ENCODE measurements around the gene HMGCR.

HMGCR gene

DNA sequence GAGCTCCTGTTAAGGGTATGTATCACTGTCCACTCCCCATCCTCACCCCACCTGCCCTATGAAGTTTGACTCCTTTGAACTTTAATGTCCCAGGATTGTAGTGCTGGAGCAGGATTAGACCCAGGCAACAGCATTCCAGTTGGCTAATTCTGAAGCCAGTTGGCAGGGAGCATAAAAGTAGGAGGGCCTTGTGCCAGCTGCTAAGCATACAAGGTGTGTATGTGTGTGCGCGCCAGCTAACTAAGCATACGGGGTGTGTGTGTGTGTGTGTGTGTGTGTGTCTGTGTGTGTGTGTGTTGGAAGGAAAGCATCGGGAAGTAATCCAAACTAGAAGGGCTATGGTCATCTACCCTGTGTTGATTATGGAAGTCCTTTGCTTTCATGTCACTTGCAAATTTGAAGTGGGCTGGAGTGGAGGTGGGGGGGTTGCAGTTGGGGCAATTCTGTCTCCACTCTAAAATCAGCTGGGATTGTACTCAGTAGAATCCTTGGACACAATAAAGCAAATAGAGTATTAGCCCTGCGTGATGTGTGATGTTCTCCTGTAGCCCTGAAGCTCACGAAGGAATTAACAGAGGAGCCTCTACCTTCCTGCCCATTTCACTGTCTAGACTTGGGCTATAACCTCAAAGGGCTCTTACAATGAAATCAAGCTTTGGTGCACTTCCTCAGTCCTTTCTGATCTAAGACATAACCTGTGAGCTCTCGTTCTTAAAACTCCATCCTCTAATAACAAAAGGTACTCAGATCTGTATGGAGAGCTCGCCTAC lies 26.9 kb downstream of the HMGCR start:
- Histone ChIP-seq H3K36me3 (ENCODE audit: control insufficient read depth in 2 of 2, insufficient read depth in 1 of 2, low read length in 2 of 2) (peaks cover 24 to 39% of the 10 kb centered on the region in 2 experiments), H3K4me3 (ENCODE audit: low read depth, low read length) (no peak overlapping the region), H3K9me3 (ENCODE audit: control insufficient read depth, insufficient read depth, low read depth, low read length) (no peaks in the 10 kb centered on the region), H3K27ac (ENCODE audit: extremely low read depth, low read depth, low read length) (no peak overlapping the region), H3K4me1 (ENCODE audit: control insufficient read depth, insufficient read depth, low read length) (no peaks in the 10 kb centered on the region)
- POLR2A ChIA-PET: interaction anchor here (0.9 kb wide), 1 partner anchor 147 kb away, joined by 3 read pairs; no protein-coding TSS in a partner anchor
- TF ChIP-seq, protein P1, sequence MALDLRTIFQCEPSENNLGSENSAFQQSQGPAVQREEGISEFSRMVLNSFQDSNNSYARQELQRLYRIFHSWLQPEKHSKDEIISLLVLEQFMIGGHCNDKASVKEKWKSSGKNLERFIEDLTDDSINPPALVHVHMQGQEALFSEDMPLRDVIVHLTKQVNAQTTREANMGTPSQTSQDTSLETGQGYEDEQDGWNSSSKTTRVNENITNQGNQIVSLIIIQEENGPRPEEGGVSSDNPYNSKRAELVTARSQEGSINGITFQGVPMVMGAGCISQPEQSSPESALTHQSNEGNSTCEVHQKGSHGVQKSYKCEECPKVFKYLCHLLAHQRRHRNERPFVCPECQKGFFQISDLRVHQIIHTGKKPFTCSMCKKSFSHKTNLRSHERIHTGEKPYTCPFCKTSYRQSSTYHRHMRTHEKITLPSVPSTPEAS (tag by site-specific recombination; IDR thresholded peaks at IDR 0.05): peak; percentile 75
- TF ChIP-seq OVOL3 (tag by site-specific recombination; IDR thresholded peaks at IDR 0.05) (no peak), ZBTB20 (tag by site-specific recombination; IDR thresholded peaks at IDR 0.05) (peak; percentile 34; the same call in 1 of the 2 replicates)
- CTCF ChIA-PET: interaction anchor here (0.5 to 1.2 kb wide), 3 partner anchors 319 to 948 kb away, joined by 3 to 6 read pairs (median 4); no protein-coding TSS in a partner anchor

DNA sequence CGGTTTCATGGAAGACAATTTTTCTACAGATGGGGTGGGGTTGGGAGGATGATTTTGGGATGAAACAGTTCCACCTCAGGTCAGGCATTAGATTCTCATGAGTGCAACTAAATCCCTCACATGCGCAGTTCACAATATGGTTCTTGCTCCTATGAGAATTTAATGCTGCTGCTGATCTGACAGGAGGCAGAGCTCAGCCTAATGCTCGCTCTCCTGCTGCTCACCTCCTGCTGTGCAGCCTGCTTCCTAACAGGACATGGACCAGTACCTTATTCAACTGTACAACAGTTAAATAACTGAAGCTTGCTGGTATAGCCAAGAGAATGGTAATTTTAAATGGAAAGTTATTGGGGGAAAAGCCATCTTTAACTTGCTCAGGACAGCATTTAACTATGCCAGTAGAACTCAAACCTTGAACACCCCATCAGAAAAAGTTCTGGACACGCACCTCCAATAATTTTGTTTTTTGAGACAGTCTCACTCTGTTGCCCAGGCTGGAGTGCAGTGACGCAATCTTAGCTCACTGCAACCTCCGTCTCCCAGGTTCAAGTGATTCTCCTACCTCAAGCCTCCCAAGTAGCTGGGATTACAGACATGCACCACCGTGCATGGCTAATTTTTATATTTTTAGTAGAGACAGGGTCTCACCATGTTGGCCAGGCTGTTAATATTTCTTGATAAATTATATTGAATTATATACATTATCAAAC lies 27.7 kb downstream of the HMGCR start:
- Histone ChIP-seq H3K4me3 (ENCODE audit: low read depth, low read length) (no peak overlapping the region), H3K4me1 (ENCODE audit: control insufficient read depth, insufficient read depth, low read length) (no peaks in the 10 kb centered on the region), H3K9me3 (ENCODE audit: control insufficient read depth, insufficient read depth, low read depth, low read length) (no peaks in the 10 kb centered on the region), H3K36me3 (ENCODE audit: control insufficient read depth in 2 of 2, insufficient read depth in 1 of 2, low read length in 2 of 2) (peaks cover 16 to 31% of the 10 kb centered on the region in 2 experiments), H3K27ac (ENCODE audit: extremely low read depth, low read depth, low read length) (no peak overlapping the region)
- TF ChIP-seq SETDB1 (IDR thresholded peaks at IDR 0.05; ENCODE audit: insufficient read length, low read length) (no peak), ZNF19 (tag by site-specific recombination; IDR thresholded peaks at IDR 0.05; ENCODE audit: low read depth) (no peak), ZIC2 (tag by site-specific recombination; IDR thresholded peaks at IDR 0.05) (peak; percentile 20; the same call in 1 of the 2 replicates), ZNF596 (tag by site-specific recombination; IDR thresholded peaks at IDR 0.05) (no peak), YY2 (tag by site-specific recombination; IDR thresholded peaks at IDR 0.05) (no peak), GLIS1 (tag by site-specific recombination; IDR thresholded peaks at IDR 0.05) (peak; percentile 30; the same call in 1 of the 2 replicates), FEZF1 (tag by site-specific recombination; IDR thresholded peaks at IDR 0.05) (no peak)
- TF ChIP-seq, protein P2, sequence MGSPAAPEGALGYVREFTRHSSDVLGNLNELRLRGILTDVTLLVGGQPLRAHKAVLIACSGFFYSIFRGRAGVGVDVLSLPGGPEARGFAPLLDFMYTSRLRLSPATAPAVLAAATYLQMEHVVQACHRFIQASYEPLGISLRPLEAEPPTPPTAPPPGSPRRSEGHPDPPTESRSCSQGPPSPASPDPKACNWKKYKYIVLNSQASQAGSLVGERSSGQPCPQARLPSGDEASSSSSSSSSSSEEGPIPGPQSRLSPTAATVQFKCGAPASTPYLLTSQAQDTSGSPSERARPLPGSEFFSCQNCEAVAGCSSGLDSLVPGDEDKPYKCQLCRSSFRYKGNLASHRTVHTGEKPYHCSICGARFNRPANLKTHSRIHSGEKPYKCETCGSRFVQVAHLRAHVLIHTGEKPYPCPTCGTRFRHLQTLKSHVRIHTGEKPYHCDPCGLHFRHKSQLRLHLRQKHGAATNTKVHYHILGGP (tag by site-specific recombination; IDR thresholded peaks at IDR 0.05): no peak
- ChIA-PET POLR2A (interaction anchor here (0.9 to 1.1 kb wide), 2 partner anchors 28 to 146 kb away, joined by 3 to 6 read pairs; partner anchors contain the start of gene HMGCR), CTCF (interaction anchor here (0.5 to 1.2 kb wide), 3 partner anchors 287 to 947 kb away, joined by 3 to 6 read pairs (median 4); no protein-coding TSS in a partner anchor)

DNA sequence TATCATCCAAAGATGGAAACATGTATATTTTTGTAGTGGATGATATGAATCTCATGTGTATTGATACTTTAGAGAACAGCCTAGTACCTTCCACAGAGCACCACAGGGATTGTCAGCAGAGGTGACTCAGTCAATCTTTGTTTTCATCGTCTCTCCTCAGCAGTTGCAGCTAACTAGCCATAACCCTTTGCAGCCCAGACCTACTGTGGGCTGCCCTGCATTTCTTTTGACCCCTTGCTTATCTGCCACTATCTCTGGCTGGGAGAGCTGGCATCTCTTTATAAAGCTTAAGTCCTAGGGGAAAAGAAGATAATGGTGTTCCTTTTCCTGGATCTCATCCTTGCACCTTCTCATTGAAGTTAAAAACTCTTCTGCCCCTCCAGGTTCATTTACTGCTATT lies 28.7 kb downstream of the HMGCR start:
- Histone ChIP-seq H3K4me1 (ENCODE audit: control insufficient read depth, insufficient read depth, low read length) (no peaks in the 10 kb centered on the region), H3K36me3 (ENCODE audit: control insufficient read depth in 2 of 2, insufficient read depth in 1 of 2, low read length in 2 of 2) (peaks cover 6 to 21% of the 10 kb centered on the region in 2 experiments), H3K4me3 (ENCODE audit: low read depth, low read length) (no peak overlapping the region), H3K27ac (ENCODE audit: extremely low read depth, low read depth, low read length) (no peak overlapping the region), H3K9me3 (ENCODE audit: control insufficient read depth, insufficient read depth, low read depth, low read length) (no peaks in the 10 kb centered on the region)
- POLR2A ChIA-PET: interaction anchor here (1.1 kb wide), 1 partner anchor 29 kb away, joined by 6 read pairs; the partner anchor contains the start of gene HMGCR
- CTCF ChIA-PET: no interaction called here
- TF ChIP-seq ZNF10 (tag by site-specific recombination; IDR thresholded peaks at IDR 0.05) (0 out of 2 replicates have a peak, but pooled peaks have one; percentile 30), IKZF3 (tag by site-specific recombination; IDR thresholded peaks at IDR 0.05) (no peak), ZNF473 (tag by site-specific recombination; IDR thresholded peaks at IDR 0.05) (no peak)

Measured in HEK293 (cell line).